Measurements from ENCODE around the gene CACHD1.

CACHD1 gene

GRCh38 chr1:64588876-64589275 is 118.9 kb downstream of the CACHD1 start:
- Histone ChIP-seq H4K91ac (ENCODE audit: low read length) (no peak overlapping the region), H3K18ac (ENCODE audit: low read depth in 1 of 2, low read length in 2 of 2) (no peak overlapping the region), H2BK12ac (ENCODE audit: low read length in 2 of 2) (no peak overlapping the region), H3K9me3 (ENCODE audit: control insufficient read depth, low read length) (no peaks in the 10 kb centered on the region), H3K23ac (ENCODE audit: low read length in 2 of 2) (no peak overlapping the region), H3K4me1 (ENCODE audit: control insufficient read depth, insufficient read depth, low read depth, low read length) (no peaks in the 10 kb centered on the region), H3K36me3 (ENCODE audit: control insufficient read depth in 1 of 2, insufficient read depth in 2 of 2, low read depth in 1 of 2, low read length in 2 of 2) (no peaks in the 10 kb centered on the region), H3K27ac (ENCODE audit: low read length, poor library complexity, severe bottlenecking) (no peak overlapping the region), H3K14ac (ENCODE audit: low read length in 2 of 2) (no peak overlapping the region), H3K9ac (ENCODE audit: low read length) (no peak overlapping the region), H3K4ac (ENCODE audit: low read depth in 1 of 2, low read length in 2 of 2) (no peak overlapping the region), H3K4me3 (ENCODE audit: insufficient read depth in 1 of 2, low read depth in 1 of 2, low read length in 2 of 2) (no peak overlapping the region), H2BK5ac (ENCODE audit: low read depth, low read length, poor library complexity, severe bottlenecking) (no peak overlapping the region), H3K27me3 (ENCODE audit: control insufficient read depth in 1 of 2, insufficient read depth in 1 of 2, low read length in 2 of 2) (no peaks in the 10 kb centered on the region), H2BK15ac (ENCODE audit: low read depth, poor library complexity, severe bottlenecking) (no peak overlapping the region), H3K79me1 (replicated peaks; ENCODE audit: low read length, poor library complexity, severe bottlenecking) (peaks cover 2% of the 10 kb centered on the region), H4K8ac (ENCODE audit: low read length) (no peak overlapping the region), H2BK120ac (ENCODE audit: low read depth, low read length) (no peak overlapping the region), H2AFZ (ENCODE audit: low read depth, low read length) (no peak overlapping the region), H3K4me2 (ENCODE audit: low read length, poor library complexity, severe bottlenecking) (no peak overlapping the region), H2AK5ac (ENCODE audit: low read length, severe bottlenecking) (no peak overlapping the region)
- DNase-seq: no peak

- Histone ChIP-seq H3K18ac (ENCODE audit: low read depth in 1 of 2, low read length in 2 of 2) (no peak overlapping the region), H2BK15ac (ENCODE audit: low read depth, poor library complexity, severe bottlenecking) (no peak overlapping the region), H4K8ac (ENCODE audit: low read length) (no peak overlapping the region), H3K4me1 (ENCODE audit: control insufficient read depth, insufficient read depth, low read depth, low read length) (no peaks in the 10 kb centered on the region), H3K4me2 (ENCODE audit: low read length, poor library complexity, severe bottlenecking) (no peak overlapping the region), H3K27ac (ENCODE audit: low read length, poor library complexity, severe bottlenecking) (no peak overlapping the region), H3K36me3 (ENCODE audit: control insufficient read depth in 1 of 2, insufficient read depth in 2 of 2, low read depth in 1 of 2, low read length in 2 of 2) (no peaks in the 10 kb centered on the region), H2BK120ac (ENCODE audit: low read depth, low read length) (no peak overlapping the region), H3K27me3 (ENCODE audit: control insufficient read depth in 1 of 2, insufficient read depth in 1 of 2, low read length in 2 of 2) (no peaks in the 10 kb centered on the region), H2AK5ac (ENCODE audit: low read length, severe bottlenecking) (no peak overlapping the region), H3K4ac (ENCODE audit: low read depth in 1 of 2, low read length in 2 of 2) (no peak overlapping the region), H3K4me3 (ENCODE audit: insufficient read depth in 1 of 2, low read depth in 1 of 2, low read length in 2 of 2) (no peak overlapping the region), H3K9me3 (ENCODE audit: control insufficient read depth, low read length) (no peaks in the 10 kb centered on the region), H2BK5ac (ENCODE audit: low read depth, low read length, poor library complexity, severe bottlenecking) (no peak overlapping the region), H3K9ac (ENCODE audit: low read length) (no peak overlapping the region), H3K23ac (ENCODE audit: low read length in 2 of 2) (no peak overlapping the region), H4K91ac (ENCODE audit: low read length) (no peak overlapping the region), H2AFZ (ENCODE audit: low read depth, low read length) (no peak overlapping the region), H3K79me1 (replicated peaks; ENCODE audit: low read length, poor library complexity, severe bottlenecking) (peaks cover 6% of the 10 kb centered on the region), H2BK12ac (ENCODE audit: low read length in 2 of 2) (no peak overlapping the region), H3K14ac (ENCODE audit: low read length in 2 of 2) (no peak overlapping the region)
- WGBS: no CpG with 5 or more reads among the region's 1 CpG
- no peak for DNase-seq
These were observed 120.4 kb downstream of the CACHD1 start for GRCh38 chr1:64590316-64590715.

DNA sequence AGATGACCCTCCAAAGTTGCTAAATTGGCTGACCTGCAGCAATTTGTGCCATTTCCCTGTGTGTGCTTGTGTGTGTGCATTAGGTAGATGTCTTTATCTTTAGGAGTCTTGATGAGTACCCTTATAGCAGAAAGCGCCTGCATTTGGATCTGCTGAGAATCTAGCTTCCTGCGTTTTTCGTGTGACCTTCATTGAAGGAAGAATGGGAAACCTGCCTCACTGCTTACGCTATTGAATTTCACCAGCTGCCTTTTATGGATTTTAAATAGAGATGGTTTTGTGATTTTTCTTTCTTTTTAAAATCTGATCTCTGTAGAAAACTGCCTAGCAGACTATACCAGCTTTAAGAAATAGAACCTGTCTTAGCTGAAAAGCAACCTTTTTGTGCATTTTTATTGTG is 124.5 kb downstream of the CACHD1 start:
- H3K14ac ChIP-seq (ENCODE audit: low read length in 2 of 2): no peak overlapping the region
- H2BK120ac ChIP-seq (ENCODE audit: low read depth, low read length): no peak overlapping the region
- H3K27ac ChIP-seq (ENCODE audit: low read length, poor library complexity, severe bottlenecking): no peak overlapping the region
- no peak overlapping the region for H2AK5ac ChIP-seq (ENCODE audit: low read length, severe bottlenecking)
- H3K4me3 ChIP-seq (ENCODE audit: insufficient read depth in 1 of 2, low read depth in 1 of 2, low read length in 2 of 2): no peak overlapping the region
- no peak overlapping the region for H2AFZ ChIP-seq (ENCODE audit: low read depth, low read length)
- H3K79me1 ChIP-seq (replicated peaks; ENCODE audit: low read length, poor library complexity, severe bottlenecking): peaks cover 9% of the 10 kb centered on the region
- H3K36me3 ChIP-seq (ENCODE audit: control insufficient read depth in 1 of 2, insufficient read depth in 2 of 2, low read depth in 1 of 2, low read length in 2 of 2): no peaks in the 10 kb centered on the region
- no peaks in the 10 kb centered on the region for H3K9me3 ChIP-seq (ENCODE audit: control insufficient read depth, low read length)
- no peak overlapping the region for H4K91ac ChIP-seq (ENCODE audit: low read length)
- H3K9ac ChIP-seq (ENCODE audit: low read length): no peak overlapping the region
- H3K27me3 ChIP-seq (ENCODE audit: control insufficient read depth in 1 of 2, insufficient read depth in 1 of 2, low read length in 2 of 2): no peaks in the 10 kb centered on the region
- H2BK15ac ChIP-seq (ENCODE audit: low read depth, poor library complexity, severe bottlenecking): no peak overlapping the region
- no peak overlapping the region for H2BK5ac ChIP-seq (ENCODE audit: low read depth, low read length, poor library complexity, severe bottlenecking)
- H3K4ac ChIP-seq (ENCODE audit: low read depth in 1 of 2, low read length in 2 of 2): no peak overlapping the region
- H4K8ac ChIP-seq (ENCODE audit: low read length): no peak overlapping the region
- no peak overlapping the region for H3K23ac ChIP-seq (ENCODE audit: low read length in 2 of 2)
- H3K4me2 ChIP-seq (ENCODE audit: low read length, poor library complexity, severe bottlenecking): no peak overlapping the region
- H3K18ac ChIP-seq (ENCODE audit: low read depth in 1 of 2, low read length in 2 of 2): no peak overlapping the region
- WGBS: 98% methylated on average over 3 of the region's 4 CpGs
- H3K4me1 ChIP-seq (ENCODE audit: control insufficient read depth, insufficient read depth, low read depth, low read length): peaks cover 4% of the 10 kb centered on the region
- no peak for DNase-seq
- no peak overlapping the region for H2BK12ac ChIP-seq (ENCODE audit: low read length in 2 of 2)

- no peak overlapping the region for H3K4ac ChIP-seq (ENCODE audit: low read depth in 1 of 2, low read length in 2 of 2)
- H2AFZ ChIP-seq (ENCODE audit: low read depth, low read length): no peak overlapping the region
- H3K23ac ChIP-seq (ENCODE audit: low read length in 2 of 2): no peak overlapping the region
- H2BK120ac ChIP-seq (ENCODE audit: low read depth, low read length): no peak overlapping the region
- H3K14ac ChIP-seq (ENCODE audit: low read length in 2 of 2): no peak overlapping the region
- H4K8ac ChIP-seq (ENCODE audit: low read length): no peak overlapping the region
- H3K4me2 ChIP-seq (ENCODE audit: low read length, poor library complexity, severe bottlenecking): no peak overlapping the region
- no peak overlapping the region for H2BK5ac ChIP-seq (ENCODE audit: low read depth, low read length, poor library complexity, severe bottlenecking)
- H2AK5ac ChIP-seq (ENCODE audit: low read length, severe bottlenecking): peak overlapping the region; percentile 39
- no peaks in the 10 kb centered on the region for H3K27me3 ChIP-seq (ENCODE audit: control insufficient read depth in 1 of 2, insufficient read depth in 1 of 2, low read length in 2 of 2)
- WGBS: 74% methylated on average over 5 of the region's 5 CpGs
- no peak overlapping the region for H3K9ac ChIP-seq (ENCODE audit: low read length)
- H3K27ac ChIP-seq (ENCODE audit: low read length, poor library complexity, severe bottlenecking): no peak overlapping the region
- H3K4me1 ChIP-seq (ENCODE audit: control insufficient read depth, insufficient read depth, low read depth, low read length): peaks cover 4% of the 10 kb centered on the region
- no peak overlapping the region for H4K91ac ChIP-seq (ENCODE audit: low read length)
- H3K18ac ChIP-seq (ENCODE audit: low read depth in 1 of 2, low read length in 2 of 2): no peak overlapping the region
- H3K4me3 ChIP-seq (ENCODE audit: insufficient read depth in 1 of 2, low read depth in 1 of 2, low read length in 2 of 2): no peak overlapping the region
- H2BK15ac ChIP-seq (ENCODE audit: low read depth, poor library complexity, severe bottlenecking): no peak overlapping the region
- peaks cover 9% of the 10 kb centered on the region for H3K79me1 ChIP-seq (replicated peaks; ENCODE audit: low read length, poor library complexity, severe bottlenecking)
- no peak overlapping the region for H2BK12ac ChIP-seq (ENCODE audit: low read length in 2 of 2)
- H3K9me3 ChIP-seq (ENCODE audit: control insufficient read depth, low read length): no peaks in the 10 kb centered on the region
- H3K36me3 ChIP-seq (ENCODE audit: control insufficient read depth in 1 of 2, insufficient read depth in 2 of 2, low read depth in 1 of 2, low read length in 2 of 2): no peaks in the 10 kb centered on the region
- DNase-seq: no peak
These were observed 126.1 kb downstream of the CACHD1 start for GRCh38 chr1:64595871-64596515.
